ENCODE data around the gene CIDEC.

CIDEC gene

GRCh38 chr3:9820946-9821345, 59.1 kb downstream of the CIDEC start:
- TF ChIP-seq ZNF274 (IDR thresholded peaks at IDR 0.05; ENCODE audit: low read depth, low read length), result no peak
- H3K4me3 ChIP-seq (ENCODE audit: low read length), result no peak overlapping the region

DNA sequence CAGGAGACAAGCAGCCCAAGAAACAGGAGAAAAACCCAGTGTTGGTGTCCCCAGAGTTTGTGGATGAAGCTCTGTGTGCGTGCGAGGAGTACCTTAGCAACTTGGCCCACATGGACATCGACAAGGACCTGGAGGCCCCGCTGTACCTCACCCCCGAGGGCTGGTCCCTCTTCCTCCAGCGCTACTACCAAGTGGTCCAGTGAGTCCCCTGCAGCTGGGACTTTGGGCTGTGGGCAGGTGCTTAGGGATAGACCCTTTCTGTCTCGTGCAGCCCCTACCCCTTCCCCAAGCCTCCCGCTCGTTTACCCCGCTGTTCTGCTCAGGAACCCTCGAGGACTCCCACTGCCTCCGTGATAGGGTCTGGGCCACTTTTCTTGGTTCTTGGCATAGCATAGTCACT, 59.5 kb downstream of the CIDEC start:
- TF ChIP-seq ZNF274 (IDR thresholded peaks at IDR 0.05; ENCODE audit: low read depth, low read length), result no peak
- no peak overlapping the region for H3K4me3 ChIP-seq (ENCODE audit: low read length)

- no peak overlapping the region for H3K4me3 ChIP-seq (ENCODE audit: low read length)
- no peak for TF ChIP-seq ZNF274 (IDR thresholded peaks at IDR 0.05; ENCODE audit: low read depth, low read length)
Measured at GRCh38 chr3:9818666-9819335, 61.3 kb downstream of the CIDEC start.

GRCh38 chr3:9817436-9817835, 62.6 kb downstream of the CIDEC start:
- no peak overlapping the region for H3K4me3 ChIP-seq (ENCODE audit: low read length)
- TF ChIP-seq ZNF274 (IDR thresholded peaks at IDR 0.05; ENCODE audit: low read depth, low read length), result no peak

Measured in GM08714 (cell line).